Gastrocnemius medialis (tissue), 4 donors: ENCODE measurements around the gene MTLN.

Experiments
- POLR2A ChIP-seq, 2 donors: fragments of 450-650 bp; IDR thresholded peaks; one replicate each; pipeline ENCODE4 v1.6.1; 2017; ENCODE audit warnings: antibody characterized with exemption in 2 of 2, mild to moderate bottlenecking in 2 of 2, moderate library complexity in 2 of 2
- TF ChIP-seq, protein P1 (sequence below), 5 experiments: fragments of 450-650 bp in 3 of 5; fragments of 200-600 bp in 2 of 5; sonication (generic) in 2 of 5; IDR thresholded peaks in 4 of 5; conservative IDR thresholded peaks in 1 of 5; 1 replicate in 4 of 5; 2 replicates in 1 of 5; pipeline ENCODE4 v1.5.1; 2016 to 2019; ENCODE audit warnings: antibody characterized with exemption in 5 of 5, mild to moderate bottlenecking in 3 of 5, moderate library complexity in 3 of 5

DNA sequence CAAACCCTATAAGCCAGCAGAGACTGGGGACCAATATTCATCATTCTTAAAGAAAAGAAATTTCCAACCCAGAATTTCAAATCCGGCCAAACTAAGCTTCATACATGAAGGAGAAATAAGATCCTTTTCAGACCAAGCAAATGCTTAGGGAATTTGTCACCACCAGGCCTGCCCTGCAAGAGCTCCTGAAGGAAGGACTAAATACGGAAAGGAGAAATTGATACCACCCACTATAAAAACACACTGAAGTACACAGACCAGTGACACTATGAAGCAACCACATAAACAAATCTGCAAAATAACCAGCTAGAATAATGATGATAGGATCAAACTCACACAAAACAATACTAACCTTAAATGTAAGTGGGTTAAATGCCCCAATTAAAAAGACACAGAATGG lies 29.9 kb downstream of the MTLN start:
- TF ChIP-seq POLR2A (IDR thresholded peaks at IDR 0.05), result no peak
- TF ChIP-seq, protein P1, sequence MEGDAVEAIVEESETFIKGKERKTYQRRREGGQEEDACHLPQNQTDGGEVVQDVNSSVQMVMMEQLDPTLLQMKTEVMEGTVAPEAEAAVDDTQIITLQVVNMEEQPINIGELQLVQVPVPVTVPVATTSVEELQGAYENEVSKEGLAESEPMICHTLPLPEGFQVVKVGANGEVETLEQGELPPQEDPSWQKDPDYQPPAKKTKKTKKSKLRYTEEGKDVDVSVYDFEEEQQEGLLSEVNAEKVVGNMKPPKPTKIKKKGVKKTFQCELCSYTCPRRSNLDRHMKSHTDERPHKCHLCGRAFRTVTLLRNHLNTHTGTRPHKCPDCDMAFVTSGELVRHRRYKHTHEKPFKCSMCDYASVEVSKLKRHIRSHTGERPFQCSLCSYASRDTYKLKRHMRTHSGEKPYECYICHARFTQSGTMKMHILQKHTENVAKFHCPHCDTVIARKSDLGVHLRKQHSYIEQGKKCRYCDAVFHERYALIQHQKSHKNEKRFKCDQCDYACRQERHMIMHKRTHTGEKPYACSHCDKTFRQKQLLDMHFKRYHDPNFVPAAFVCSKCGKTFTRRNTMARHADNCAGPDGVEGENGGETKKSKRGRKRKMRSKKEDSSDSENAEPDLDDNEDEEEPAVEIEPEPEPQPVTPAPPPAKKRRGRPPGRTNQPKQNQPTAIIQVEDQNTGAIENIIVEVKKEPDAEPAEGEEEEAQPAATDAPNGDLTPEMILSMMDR (IDR thresholded peaks at IDR 0.05 in 4 of 5, conservative IDR thresholded peaks at IDR 0.05 in 1 of 5), result no peak
